CD14-positive monocyte (primary cell): ENCODE results near the gene LRRC7. TPM values are rescaled to one million over a fixed set of nuclear protein-coding genes. Genes with fewer than 3 reads are reported as not detected.

Experiments used
- DNase-seq, 3 donors: peaks; one replicate each; pipeline ENCODE4 v3.0.0-alpha.2; 2011 to 2022
- H2AFZ ChIP-seq: 2 replicates; pipeline ENCODE4 v1.6.0; 2012; ENCODE audit warnings: mild to moderate bottlenecking, low read depth, low read length, inconsistent platforms; ENCODE audit not compliant: insufficient read depth, poor library complexity, severe bottlenecking
- H3K27ac ChIP-seq, 2 donors: 1 replicate in 1 of 2; 2 replicates in 1 of 2; pipeline ENCODE4 v1.5.1; 2012 to 2013; ENCODE audit warnings: low read length in 2 of 2, control low read depth in 1 of 2, inconsistent platforms in 1 of 2, low read depth in 1 of 2, mild to moderate bottlenecking in 1 of 2
- H3K27me3 ChIP-seq, 2 donors: one replicate each; pipeline versions ENCODE4 v1.6.0 to v1.6.1; 2011 to 2013; ENCODE audit warnings: low read length in 2 of 2; ENCODE audit not compliant: control insufficient read depth in 2 of 2, insufficient read depth in 2 of 2
- H3K36me3 ChIP-seq, 2 donors: replicated peaks in 1 of 2; 1 replicate in 1 of 2; 2 replicates in 1 of 2; pipeline versions ENCODE4 v1.5.1 to v1.6.1; 2012 to 2013; ENCODE audit warnings: low read length in 2 of 2, control low read depth in 1 of 2, inconsistent platforms in 1 of 2, mild to moderate bottlenecking in 1 of 2; ENCODE audit not compliant: insufficient read depth in 2 of 2, control insufficient read depth in 1 of 2
- H3K4me1 ChIP-seq, 2 donors: 1 replicate in 1 of 2; 2 replicates in 1 of 2; pipeline versions ENCODE4 v1.5.1 to v1.6.1; 2012 to 2013; ENCODE audit warnings: low read length in 2 of 2, control low read depth in 1 of 2, inconsistent platforms in 1 of 2, mild to moderate bottlenecking in 1 of 2, moderate library complexity in 1 of 2; ENCODE audit not compliant: insufficient read depth in 2 of 2, control insufficient read depth in 1 of 2
- H3K4me2 ChIP-seq: replicated peaks from 2 replicates; pipeline ENCODE3; 2012; ENCODE audit warnings: low read length, moderate library complexity, mild to moderate bottlenecking; ENCODE audit not compliant: poor library complexity, severe bottlenecking; ENCODE audit errors: extremely low read depth
- H3K4me3 ChIP-seq, 3 experiments: fragments of 200-600 bp in 1 of 3; sonication (generic) in 1 of 3; replicated peaks in 1 of 3; 1 replicate in 2 of 3; 2 replicates in 1 of 3; pipeline ENCODE4 v1.5.1; 2011 to 2013; ENCODE audit warnings: low read length in 3 of 3, mild to moderate bottlenecking in 3 of 3, control low read depth in 2 of 3, low read depth in 2 of 3, inconsistent platforms in 1 of 3, moderate library complexity in 1 of 3
- H3K79me2 ChIP-seq: 2 replicates; pipeline ENCODE4 v1.6.0; 2012; ENCODE audit warnings: mild to moderate bottlenecking, control low read depth, inconsistent platforms, low read length, moderate library complexity; ENCODE audit not compliant: insufficient read depth
- H3K9ac ChIP-seq: 2 replicates; pipeline ENCODE4 v1.6.0; 2017; ENCODE audit warnings: low read length, mild to moderate bottlenecking; ENCODE audit not compliant: insufficient read depth, poor library complexity, severe bottlenecking
- H3K9me3 ChIP-seq, 2 donors: replicated peaks in 1 of 2; 1 replicate in 1 of 2; 2 replicates in 1 of 2; pipeline versions ENCODE4 v1.5.1 to v1.6.1; 2012 to 2013; ENCODE audit warnings: low read length in 2 of 2, control low read depth in 1 of 2; ENCODE audit not compliant: control insufficient read depth in 1 of 2, insufficient read depth in 1 of 2
- H4K20me1 ChIP-seq: 2 replicates; pipeline ENCODE4 v1.6.0; 2012; ENCODE audit warnings: mild to moderate bottlenecking, low read length, control low read depth, moderate library complexity; ENCODE audit not compliant: insufficient read depth
- H3K27ac Mint-ChIP-seq, 7 donors: one replicate each; pipeline ENCODE4 v1.8.0; 2020; ENCODE audit warnings: mild to moderate bottlenecking in 7 of 7, mixed read lengths in 7 of 7, moderate library complexity in 6 of 7, inconsistent platforms in 2 of 7
- H3K27me3 Mint-ChIP-seq, 3 donors: one replicate each; pipeline ENCODE4 v1.8.0; 2021 to 2022; ENCODE audit warnings: low read depth in 3 of 3, mild to moderate bottlenecking in 3 of 3, mixed read lengths in 3 of 3, moderate library complexity in 3 of 3, inconsistent platforms in 1 of 3
- H3K36me3 Mint-ChIP-seq, 2 donors: one replicate each; pipeline ENCODE4 v1.8.0; 2020; ENCODE audit warnings: mixed read lengths in 2 of 2, inconsistent platforms in 1 of 2, mild to moderate bottlenecking in 1 of 2
- H3K4me1 Mint-ChIP-seq: one replicate; pipeline ENCODE4 v1.8.0; 2020; ENCODE audit warnings: mild to moderate bottlenecking, mixed read lengths
- H3K4me3 Mint-ChIP-seq, 2 donors: one replicate each; pipeline ENCODE4 v1.8.0; 2020; ENCODE audit warnings: mild to moderate bottlenecking in 2 of 2, mixed read lengths in 2 of 2, moderate library complexity in 1 of 2
- H3K9me3 Mint-ChIP-seq, 7 donors: one replicate each; pipeline ENCODE4 v1.8.0; 2020 to 2022; ENCODE audit warnings: mixed read lengths in 7 of 7, mild to moderate bottlenecking in 6 of 7, moderate library complexity in 6 of 7, inconsistent platforms in 2 of 7
- WGBS: methylation state at CpG from one replicate; pipeline ENCODE4 v1.1.5; 2013; ENCODE audit warnings: missing lambda C conversion rate; ENCODE audit not compliant: insufficient coverage; 5-methylcytosine and 5-hydroxymethylcytosine counted together
- intact Hi-C, 2 donors: fragments of 100-400 bp; cut with micrococcal nuclease; formaldehyde crosslinking; loops; one replicate each; pipeline versions ENCODE4 v1.15.0 to v1.15.1; 2023
- polyA plus RNA-seq, 3 donors: library from polyadenylated mRNA; depleted of rRNA in 1 of 3; unstranded in 2 of 3; stranded (reverse) in 1 of 3; fragments of 300-500 nt in 2 of 3; fragments of >200 nt in 1 of 3; fragmentation: Illumina TruSeq in 2 of 3; gene quantifications; 1 replicate in 2 of 3; 2 replicates in 1 of 3; pipeline ENCODE4 v1.2.3, GENCODE V29; 2012 to 2021
- TF ChIP-seq, protein P1 (sequence below): fragments of 200-600 bp; IDR thresholded peaks from one replicate; pipeline ENCODE4 v1.8.0; 2022; ENCODE audit warnings: antibody characterized with exemption, mild to moderate bottlenecking

Gene LRRC7
- polyA plus RNA-seq, 3 donors: not detected

- H3K4me1 ChIP-seq: no peaks in the 10 kb centered on the region
- TF ChIP-seq, protein P1, sequence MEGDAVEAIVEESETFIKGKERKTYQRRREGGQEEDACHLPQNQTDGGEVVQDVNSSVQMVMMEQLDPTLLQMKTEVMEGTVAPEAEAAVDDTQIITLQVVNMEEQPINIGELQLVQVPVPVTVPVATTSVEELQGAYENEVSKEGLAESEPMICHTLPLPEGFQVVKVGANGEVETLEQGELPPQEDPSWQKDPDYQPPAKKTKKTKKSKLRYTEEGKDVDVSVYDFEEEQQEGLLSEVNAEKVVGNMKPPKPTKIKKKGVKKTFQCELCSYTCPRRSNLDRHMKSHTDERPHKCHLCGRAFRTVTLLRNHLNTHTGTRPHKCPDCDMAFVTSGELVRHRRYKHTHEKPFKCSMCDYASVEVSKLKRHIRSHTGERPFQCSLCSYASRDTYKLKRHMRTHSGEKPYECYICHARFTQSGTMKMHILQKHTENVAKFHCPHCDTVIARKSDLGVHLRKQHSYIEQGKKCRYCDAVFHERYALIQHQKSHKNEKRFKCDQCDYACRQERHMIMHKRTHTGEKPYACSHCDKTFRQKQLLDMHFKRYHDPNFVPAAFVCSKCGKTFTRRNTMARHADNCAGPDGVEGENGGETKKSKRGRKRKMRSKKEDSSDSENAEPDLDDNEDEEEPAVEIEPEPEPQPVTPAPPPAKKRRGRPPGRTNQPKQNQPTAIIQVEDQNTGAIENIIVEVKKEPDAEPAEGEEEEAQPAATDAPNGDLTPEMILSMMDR: no peak
- Mint-ChIP-seq H3K4me3 (no peak overlapping the region), H3K27ac (no peak overlapping the region), H3K27me3 (no peaks in the 10 kb centered on the region), H3K36me3 (no peaks in the 10 kb centered on the region), H3K4me1 (no peaks in the 10 kb centered on the region), H3K9me3 (peaks cover 0 to 7% (median 2%) of the 10 kb centered on the region in 7 donors)
- H3K9ac ChIP-seq: no peak overlapping the region
- no peaks in the 10 kb centered on the region for H4K20me1 ChIP-seq
- intact Hi-C loops: no loop called here
- no peak overlapping the region for H2AFZ ChIP-seq
- no peaks in the 10 kb centered on the region for H3K36me3 ChIP-seq
- H3K27me3 ChIP-seq: no peaks in the 10 kb centered on the region
- no CpG with 5 or more reads among the region's 1 CpG for WGBS
- no peak overlapping the region for H3K4me2 ChIP-seq
- H3K27ac ChIP-seq: no peak overlapping the region
- DNase-seq: no peak
- H3K9me3 ChIP-seq: no peaks in the 10 kb centered on the region
- no peaks in the 10 kb centered on the region for H3K79me2 ChIP-seq
- H3K4me3 ChIP-seq: no peak overlapping the region
Measured at GRCh38 chr1:69661686-69662085, 94.0 kb downstream of the LRRC7 start.

GRCh38 chr1:69662321-69662720 is 94.6 kb downstream of the LRRC7 start:
- peaks cover 0 to 7% (median 2%) of the 10 kb centered on the region in 7 donors for H3K9me3 Mint-ChIP-seq
- Histone ChIP-seq H3K9me3 (no peaks in the 10 kb centered on the region), H3K4me2 (no peak overlapping the region), H3K4me3 (no peak overlapping the region), H3K9ac (no peak overlapping the region), H3K27ac (no peak overlapping the region), H3K4me1 (no peaks in the 10 kb centered on the region), H2AFZ (no peak overlapping the region), H4K20me1 (no peaks in the 10 kb centered on the region), H3K79me2 (no peaks in the 10 kb centered on the region), H3K27me3 (no peaks in the 10 kb centered on the region), H3K36me3 (no peaks in the 10 kb centered on the region)
- TF ChIP-seq, protein P1: no peak
- no peaks in the 10 kb centered on the region for H3K4me1 Mint-ChIP-seq
- WGBS: no CpG with 5 or more reads among the region's 2 CpGs
- no peak overlapping the region for H3K4me3 Mint-ChIP-seq
- intact Hi-C loops: no loop called here
- no peaks in the 10 kb centered on the region for H3K27me3 Mint-ChIP-seq
- no peak for DNase-seq
- H3K27ac Mint-ChIP-seq: no peak overlapping the region
- no peaks in the 10 kb centered on the region for H3K36me3 Mint-ChIP-seq
